Lower lobe of right lung (tissue), 2 donors: ENCODE results near the gene KAT7. TPM values are rescaled to one million over a fixed set of nuclear protein-coding genes. Genes with fewer than 3 reads are reported as not detected.

Experiments
- ATAC-seq, 2 donors: fragments of 200-7000 bp; cut with Tn5 transposase; one replicate each; pipeline ENCODE4 v1.9.1; 2020 to 2022; ENCODE audit warnings: mild to moderate bottlenecking in 2 of 2, moderate library complexity in 2 of 2
- DNase-seq: peaks from one replicate; pipeline ENCODE4 v3.0.0-alpha.2; 2020
- H3K27ac ChIP-seq: fragments of 200-600 bp; one replicate; pipeline ENCODE4 v1.8.0; 2022
- H3K27me3 ChIP-seq: fragments of 200-600 bp; one replicate; pipeline ENCODE4 v1.8.0; 2022; ENCODE audit warnings: low read depth
- H3K36me3 ChIP-seq: fragments of 200-600 bp; one replicate; pipeline ENCODE4 v1.8.0; 2022; ENCODE audit warnings: mild to moderate bottlenecking
- H3K4me1 ChIP-seq: fragments of 200-600 bp; one replicate; pipeline ENCODE4 v1.8.0; 2022
- H3K4me3 ChIP-seq: fragments of 200-600 bp; one replicate; pipeline ENCODE4 v1.8.0; 2022; ENCODE audit warnings: mild to moderate bottlenecking
- H3K9me3 ChIP-seq: fragments of 200-600 bp; one replicate; pipeline ENCODE4 v1.8.0; 2022
- CTCF ChIP-seq: fragments of 200-600 bp; IDR thresholded peaks from one replicate; pipeline ENCODE4 v1.8.0; 2022; ENCODE audit warnings: antibody characterized with exemption, mild to moderate bottlenecking
- intact Hi-C: fragments of 100-400 bp; cut with DNase I; formaldehyde crosslinking; loops from one replicate; pipeline ENCODE4 v1.11.0; 2022
- total RNA-seq: library from RNA; stranded (reverse); fragmentation: NEBNext Ultra II Directional; extraction: Animal tissue kit (Norgen Biotek cat#: 25700); gene quantifications from one replicate; pipeline ENCODE4 v1.2.1, GENCODE V29; 2021
- donor health status: DM: no; HTN: yes; CAD: no; lungs with severe emphysema.

The KAT7 gene
- total RNA-seq, 1 donor from 2014 or later = 56.7 TPM

GRCh38 chr17:49873466-49873865 is 85.0 kb downstream of the KAT7 start:
- Histone ChIP-seq H3K27me3 (peaks cover 13% of the 10 kb centered on the region), H3K27ac (no peak overlapping the region), H3K4me1 (no peaks in the 10 kb centered on the region), H3K9me3 (no peaks in the 10 kb centered on the region), H3K4me3 (no peak overlapping the region), H3K36me3 (no peaks in the 10 kb centered on the region)
- ATAC-seq (peak; percentile 82 to 86), DNase-seq (no peak)
- intact Hi-C loops = no loop called here
- no peak for TF ChIP-seq CTCF

- Histone ChIP-seq H3K4me1 (no peaks in the 10 kb centered on the region), H3K4me3 (no peak overlapping the region), H3K27me3 (peaks cover 15% of the 10 kb centered on the region), H3K9me3 (no peaks in the 10 kb centered on the region), H3K36me3 (no peaks in the 10 kb centered on the region), H3K27ac (no peak overlapping the region)
- no peak for TF ChIP-seq CTCF
- intact Hi-C loops = no loop called here
- ATAC-seq (no peak), DNase-seq (no peak)
Measured at GRCh38 chr17:49873926-49874325, 85.4 kb downstream of the KAT7 start.

GRCh38 chr17:49874911-49875310 is 86.4 kb downstream of the KAT7 start:
- Histone ChIP-seq H3K4me1 (no peaks in the 10 kb centered on the region), H3K36me3 (no peaks in the 10 kb centered on the region), H3K9me3 (no peaks in the 10 kb centered on the region), H3K27me3 (peaks cover 25% of the 10 kb centered on the region), H3K27ac (no peak overlapping the region), H3K4me3 (no peak overlapping the region)
- DNase-seq = no peak
- ATAC-seq = no peak
- intact Hi-C loops = no loop called here
- TF ChIP-seq CTCF = no peak

GRCh38 chr17:49875685-49876084 is 87.2 kb downstream of the KAT7 start:
- no peak overlapping the region for H3K4me3 ChIP-seq
- intact Hi-C loops = no loop called here
- TF ChIP-seq CTCF = no peak
- peaks cover 33% of the 10 kb centered on the region for H3K27me3 ChIP-seq
- peaks cover 6% of the 10 kb centered on the region for H3K4me1 ChIP-seq
- ATAC-seq = no peak
- no peak for DNase-seq
- no peaks in the 10 kb centered on the region for H3K9me3 ChIP-seq
- no peaks in the 10 kb centered on the region for H3K36me3 ChIP-seq
- no peak overlapping the region for H3K27ac ChIP-seq

- peaks cover 9% of the 10 kb centered on the region for H3K4me1 ChIP-seq
- no peaks in the 10 kb centered on the region for H3K36me3 ChIP-seq
- no peak overlapping the region for H3K4me3 ChIP-seq
- intact Hi-C loops = no loop called here
- no peaks in the 10 kb centered on the region for H3K9me3 ChIP-seq
- ATAC-seq = no peak
- DNase-seq = no peak
- peaks cover 53% of the 10 kb centered on the region for H3K27me3 ChIP-seq
- no peak overlapping the region for H3K27ac ChIP-seq
- TF ChIP-seq CTCF = no peak
Measured at GRCh38 chr17:49878931-49879904, 90.7 kb downstream of the KAT7 start.
